NCI-H1092 treated with DMSO at 0.1 percent for 48 hours (cell line): ENCODE data around the gene DICER1.
A peak's percentile ranks its signal among the peaks of the same experiment; 100 is the strongest.
"Not testable (repeated sequence)": the region's sequence is repeated elsewhere in the genome, so short reads cannot be mapped to it uniquely, and the experiment has no call there.

Source experiments
- DNase-seq: peaks from one replicate; lab custom pipeline; 2025; lab: John Stamatoyannopoulos, UW

The DICER1 gene

GRCh38 chr14:95184413-95184790, 27.1 kb upstream of the DICER1 start:
- no peak for DNase-seq

GRCh38 chr14:95183532-95184412, 26.4 kb upstream of the DICER1 start:
- DNase-seq, result no peak

- DNase-seq, result no peak
Observed at GRCh38 chr14:95183082-95183481, 25.8 kb upstream of the DICER1 start.

- DNase-seq, result no peak
Observed at GRCh38 chr14:95182379-95182778, 25.1 kb upstream of the DICER1 start.

GRCh38 chr14:95180966-95181741, 23.8 kb upstream of the DICER1 start:
- no peak for DNase-seq

- DNase-seq, result not testable (repeated sequence)
Observed at GRCh38 chr14:95175670-95176069, 18.3 kb upstream of the DICER1 start.

- no peak for DNase-seq
Observed at GRCh38 chr14:95174184-95174792, 17.0 kb upstream of the DICER1 start.

- no peak for DNase-seq
Observed at GRCh38 chr14:95173518-95173917, 16.2 kb upstream of the DICER1 start.

GRCh38 chr14:95167177-95167576, 9.8 kb upstream of the DICER1 start:
- DNase-seq, result no peak

GRCh38 chr14:95165517-95165916, 8.2 kb upstream of the DICER1 start:
- no peak for DNase-seq

GRCh38 chr14:95164506-95164905, 7.2 kb upstream of the DICER1 start:
- no peak for DNase-seq

GRCh38 chr14:95163666-95164065, 6.3 kb upstream of the DICER1 start:
- DNase-seq, result no peak

- no peak for DNase-seq
Observed at GRCh38 chr14:95163132-95163531, 5.8 kb upstream of the DICER1 start.

- no peak for DNase-seq
Observed at GRCh38 chr14:95162641-95163040, 5.3 kb upstream of the DICER1 start.

GRCh38 chr14:95157048-95157326, 342 bp downstream of the DICER1 start:
- DNase-seq, result no peak

GRCh38 chr14:95156161-95157047, 925 bp downstream of the DICER1 start:
- peak; percentile 27 for DNase-seq

GRCh38 chr14:95155045-95155444, 2.3 kb downstream of the DICER1 start:
- no peak for DNase-seq

GRCh38 chr14:95153866-95154265, 3.5 kb downstream of the DICER1 start:
- no peak for DNase-seq

- no peak for DNase-seq
Observed at GRCh38 chr14:95151561-95151960, 5.8 kb downstream of the DICER1 start.

GRCh38 chr14:95150910-95151309, 6.4 kb downstream of the DICER1 start:
- no peak for DNase-seq

- no peak for DNase-seq
Observed at GRCh38 chr14:95149441-95149840, 7.9 kb downstream of the DICER1 start.

GRCh38 chr14:95147597-95147996, 9.7 kb downstream of the DICER1 start:
- DNase-seq, result no peak
